Breast epithelium (tissue), 4 donors: ENCODE data around the gene IFITM10. TPM values are rescaled to one million over a fixed set of nuclear protein-coding genes. Genes with fewer than 3 reads are reported as not detected.
"Not testable (repeated sequence)": the region's sequence is repeated elsewhere in the genome, so short reads cannot be mapped to it uniquely, and the experiment has no call there.

Experiments
- DNase-seq, 2 donors: peaks; one replicate each; pipeline ENCODE4 v3.0.0-alpha.2; 2019; ENCODE audit warnings: low spot score in 2 of 2
- H3K27ac ChIP-seq, 2 donors: fragments of 200-600 bp; sonication (generic) in 1 of 2; one replicate each; pipeline ENCODE4 v1.5.1; 2016 to 2019; ENCODE audit warnings: mild to moderate bottlenecking in 1 of 2
- H3K27me3 ChIP-seq, 2 donors: fragments of 200-600 bp; sonication (generic) in 1 of 2; one replicate each; pipeline versions ENCODE4 v1.5.1 to v1.6.0; 2017 to 2019; ENCODE audit warnings: control low read depth in 1 of 2, mild to moderate bottlenecking in 1 of 2
- H3K36me3 ChIP-seq: fragments of 200-600 bp; one replicate; pipeline ENCODE4 v1.5.1; 2019
- H3K4me1 ChIP-seq, 2 donors: fragments of 200-600 bp; sonication (generic); one replicate each; pipeline ENCODE4 v1.5.1; 2016 to 2019; ENCODE audit warnings: control low read depth in 1 of 2
- H3K4me3 ChIP-seq, 3 donors: fragments of 200-600 bp; sonication (generic); 1 replicate in 2 of 3; 2 replicates in 1 of 3; pipeline ENCODE4 v1.5.1; 2016 to 2019; ENCODE audit warnings: mild to moderate bottlenecking in 3 of 3, moderate library complexity in 2 of 3
- H3K9me3 ChIP-seq, 2 donors: fragments of 200-600 bp; sonication (generic) in 1 of 2; one replicate each; pipeline ENCODE4 v1.5.1; 2016 to 2019; ENCODE audit warnings: control low read depth in 1 of 2
- POLR2A ChIP-seq: fragments of 450-650 bp; IDR thresholded peaks from one replicate; pipeline ENCODE4 v1.6.1; 2016; ENCODE audit warnings: antibody characterized with exemption, mild to moderate bottlenecking, moderate library complexity
- POLR2AphosphoS5 ChIP-seq, 3 donors: sonication (generic); formaldehyde crosslinking; IDR thresholded peaks; one replicate each; pipeline ENCODE4 v1.6.1; 2017; ENCODE audit warnings: antibody characterized with exemption in 3 of 3
- intact Hi-C: fragments of 100-400 bp; cut with DNase I; formaldehyde crosslinking; loops from one replicate; pipeline ENCODE4 v1.15.1; 2023; ENCODE audit warnings: low total_unique reads
- total RNA-seq, 3 donors: library from RNA; depleted of rRNA; stranded (reverse); fragments of >200 nt; gene quantifications; one replicate each; pipeline ENCODE4 v1.1.0, GENCODE V29; 2016
- TF ChIP-seq, protein P1 (sequence below), 3 donors: fragments of 450-650 bp; IDR thresholded peaks; one replicate each; pipeline ENCODE4 v1.5.1; 2016 to 2017; ENCODE audit warnings: antibody characterized with exemption in 3 of 3, mild to moderate bottlenecking in 3 of 3, moderate library complexity in 3 of 3

The IFITM10 gene
- total RNA-seq, 3 donors from 2014 or later = 0.33 to 14.0 (median 1.4) TPM

DNA sequence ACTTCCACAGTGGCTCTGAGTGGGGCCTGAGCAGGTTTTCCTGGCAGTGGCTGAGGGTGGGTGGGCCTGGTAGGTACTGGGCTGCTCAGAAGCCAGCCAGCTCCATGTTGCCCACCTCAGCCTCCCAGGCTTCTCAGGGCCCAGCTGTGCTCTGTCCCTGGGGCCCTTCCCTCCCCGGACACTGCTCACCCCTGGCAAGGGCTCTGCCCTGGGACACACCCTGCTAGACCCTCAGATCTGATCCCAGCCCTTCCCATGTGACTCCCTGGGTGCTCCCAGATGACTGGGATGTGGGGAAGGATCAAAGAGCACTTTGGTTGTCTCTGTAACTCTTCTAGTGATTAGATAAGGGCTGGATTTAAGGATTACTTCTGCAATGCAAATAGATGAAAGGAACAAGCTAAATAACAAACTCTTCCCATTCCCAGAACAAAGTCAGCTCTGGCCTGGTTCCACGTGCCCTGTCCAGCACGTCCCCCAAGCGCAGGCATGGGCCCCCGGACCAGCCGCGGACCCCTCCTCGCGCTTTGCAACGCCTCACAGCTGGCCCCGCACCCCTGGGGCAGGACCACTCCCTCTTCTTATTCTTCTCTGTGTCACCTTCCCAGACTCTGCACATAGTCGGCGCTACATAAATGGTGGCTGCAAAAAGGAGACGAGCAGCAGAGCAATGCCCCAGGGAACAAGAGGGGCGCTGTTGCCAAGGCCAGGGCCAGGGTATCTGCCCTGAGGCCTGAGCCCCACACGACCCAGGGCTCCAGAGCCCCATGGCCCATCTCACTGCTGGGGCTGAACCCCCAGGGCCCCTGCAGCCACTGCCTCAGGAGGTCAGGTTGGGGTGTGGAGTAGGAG is 59.1 kb downstream of the IFITM10 start:
- DNase-seq = no peak
- TF ChIP-seq, protein P1, sequence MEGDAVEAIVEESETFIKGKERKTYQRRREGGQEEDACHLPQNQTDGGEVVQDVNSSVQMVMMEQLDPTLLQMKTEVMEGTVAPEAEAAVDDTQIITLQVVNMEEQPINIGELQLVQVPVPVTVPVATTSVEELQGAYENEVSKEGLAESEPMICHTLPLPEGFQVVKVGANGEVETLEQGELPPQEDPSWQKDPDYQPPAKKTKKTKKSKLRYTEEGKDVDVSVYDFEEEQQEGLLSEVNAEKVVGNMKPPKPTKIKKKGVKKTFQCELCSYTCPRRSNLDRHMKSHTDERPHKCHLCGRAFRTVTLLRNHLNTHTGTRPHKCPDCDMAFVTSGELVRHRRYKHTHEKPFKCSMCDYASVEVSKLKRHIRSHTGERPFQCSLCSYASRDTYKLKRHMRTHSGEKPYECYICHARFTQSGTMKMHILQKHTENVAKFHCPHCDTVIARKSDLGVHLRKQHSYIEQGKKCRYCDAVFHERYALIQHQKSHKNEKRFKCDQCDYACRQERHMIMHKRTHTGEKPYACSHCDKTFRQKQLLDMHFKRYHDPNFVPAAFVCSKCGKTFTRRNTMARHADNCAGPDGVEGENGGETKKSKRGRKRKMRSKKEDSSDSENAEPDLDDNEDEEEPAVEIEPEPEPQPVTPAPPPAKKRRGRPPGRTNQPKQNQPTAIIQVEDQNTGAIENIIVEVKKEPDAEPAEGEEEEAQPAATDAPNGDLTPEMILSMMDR (IDR thresholded peaks at IDR 0.05) = no peak
- H3K9me3 ChIP-seq = no peaks in the 10 kb centered on the region
- no peaks in the 10 kb centered on the region for H3K36me3 ChIP-seq
- peaks cover 10 to 12% of the 10 kb centered on the region in 2 donors for H3K4me1 ChIP-seq
- intact Hi-C loops = loop anchor here (5.0 kb wide), 1 partner anchor 466 kb away; no protein-coding TSS in a partner anchor
- H3K27me3 ChIP-seq = peaks cover 0 to 20% of the 10 kb centered on the region in 2 donors
- no peak overlapping the region for H3K27ac ChIP-seq
- H3K4me3 ChIP-seq = no peak overlapping the region

DNA sequence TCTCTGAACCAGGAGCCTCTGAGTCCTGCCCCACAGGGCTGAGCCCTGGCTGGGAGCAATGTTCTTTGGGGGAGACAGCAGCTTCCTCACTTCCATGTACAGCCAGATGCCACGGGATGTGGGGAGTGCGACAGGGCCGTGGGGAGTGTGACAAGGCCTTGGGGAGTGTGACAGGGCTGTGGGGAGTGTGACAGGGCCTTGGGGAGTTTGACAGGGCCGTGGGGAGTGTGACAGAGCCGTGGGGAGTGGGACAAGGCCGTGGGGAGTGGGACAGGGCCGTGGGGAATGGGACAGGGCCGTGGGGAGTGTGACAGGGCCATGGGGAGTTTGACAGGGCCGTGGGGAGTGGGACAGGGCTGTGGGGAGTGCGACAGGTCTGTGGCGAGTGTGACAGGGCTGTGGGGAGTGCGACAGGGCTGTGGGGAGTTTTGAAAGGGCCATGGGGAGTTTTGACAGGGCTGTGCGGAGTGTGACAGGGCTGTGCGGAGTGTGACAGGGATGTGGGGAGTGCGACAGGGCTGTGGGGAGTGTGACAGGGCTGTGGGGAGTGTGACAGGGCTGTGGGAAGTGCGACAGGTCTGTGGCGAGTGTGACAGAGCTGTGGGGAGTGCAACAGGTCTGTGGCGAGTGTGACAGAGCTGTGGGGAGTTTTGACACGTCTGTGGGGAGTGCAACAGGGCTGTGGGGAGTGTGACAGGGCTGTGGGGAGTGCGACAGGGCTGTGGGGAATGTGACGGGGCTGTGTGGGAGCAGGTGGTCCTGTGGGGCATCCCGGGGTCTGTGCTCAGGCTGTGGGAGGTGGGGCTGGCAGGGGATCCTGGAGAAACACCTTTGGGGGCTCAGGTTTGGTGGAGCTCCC is 60.0 kb downstream of the IFITM10 start:
- Histone ChIP-seq H3K4me1 (peaks cover 10 to 12% of the 10 kb centered on the region in 2 donors), H3K36me3 (no peaks in the 10 kb centered on the region), H3K27ac (no peak overlapping the region), H3K4me3 (no peak overlapping the region), H3K27me3 (peaks cover 0 to 20% of the 10 kb centered on the region in 2 donors), H3K9me3 (no peaks in the 10 kb centered on the region)
- no peak for DNase-seq
- intact Hi-C loops = loop anchor here (5.0 kb wide), 1 partner anchor 467 kb away; no protein-coding TSS in a partner anchor
- TF ChIP-seq, protein P1 (IDR thresholded peaks at IDR 0.05) = no peak
- TF ChIP-seq POLR2A (no peak), POLR2AphosphoS5 (IDR thresholded peaks at IDR 0.05) (no peak)

DNA sequence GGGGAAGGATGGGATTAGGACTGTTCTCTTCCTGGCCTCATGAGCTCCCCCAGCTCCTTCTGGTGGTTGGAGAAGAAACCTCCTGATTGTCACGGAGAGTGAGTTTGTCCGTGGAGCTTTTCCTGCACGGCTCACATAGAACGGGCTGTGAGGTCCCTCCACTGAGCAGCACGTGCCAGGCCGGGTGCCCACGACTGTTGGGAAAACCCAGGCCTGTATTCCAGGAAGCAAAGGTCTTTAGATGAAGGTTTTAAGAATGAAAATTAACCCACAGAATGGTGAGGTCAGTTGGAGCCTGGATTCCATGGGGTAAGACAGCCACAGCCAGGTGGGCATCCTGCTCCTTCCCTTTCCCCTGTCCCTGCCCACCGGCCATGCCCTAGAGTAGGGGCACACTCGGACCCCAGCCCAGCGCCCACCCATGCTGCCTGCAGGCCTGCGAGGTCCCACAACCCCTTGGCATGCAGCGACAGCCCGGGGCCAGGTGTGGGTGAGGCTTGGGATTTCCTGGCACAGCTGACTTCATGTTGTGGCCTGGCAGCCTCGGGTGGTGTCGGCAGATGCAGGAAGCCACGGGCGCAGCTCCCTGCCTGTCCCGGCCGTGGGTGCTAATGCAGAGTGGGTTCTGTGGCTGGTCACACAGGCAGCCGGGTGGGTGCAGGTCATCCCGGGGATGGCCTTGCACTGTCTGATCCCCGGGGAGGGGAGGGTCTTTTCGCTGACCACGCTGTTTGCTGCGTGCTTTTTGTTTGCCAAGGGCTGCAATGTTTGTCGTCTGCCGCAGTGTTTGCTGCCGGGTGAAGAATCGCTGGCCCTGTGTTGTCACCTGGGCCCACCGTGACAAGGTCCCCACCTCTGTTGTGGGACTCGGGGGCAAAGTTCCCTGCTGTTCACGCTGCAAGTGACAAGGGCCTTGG is 60.9 kb downstream of the IFITM10 start:
- not testable (repeated sequence) for H3K36me3 ChIP-seq, H3K4me3 ChIP-seq, H3K27ac ChIP-seq, DNase-seq, H3K9me3 ChIP-seq
- peaks cover 10 to 12% of the 10 kb centered on the region in 2 donors for H3K4me1 ChIP-seq
- intact Hi-C loops = loop anchor here (5.0 kb wide), 1 partner anchor 468 kb away; no protein-coding TSS in a partner anchor
- H3K27me3 ChIP-seq = peaks cover 0 to 20% of the 10 kb centered on the region in 2 donors

DNA sequence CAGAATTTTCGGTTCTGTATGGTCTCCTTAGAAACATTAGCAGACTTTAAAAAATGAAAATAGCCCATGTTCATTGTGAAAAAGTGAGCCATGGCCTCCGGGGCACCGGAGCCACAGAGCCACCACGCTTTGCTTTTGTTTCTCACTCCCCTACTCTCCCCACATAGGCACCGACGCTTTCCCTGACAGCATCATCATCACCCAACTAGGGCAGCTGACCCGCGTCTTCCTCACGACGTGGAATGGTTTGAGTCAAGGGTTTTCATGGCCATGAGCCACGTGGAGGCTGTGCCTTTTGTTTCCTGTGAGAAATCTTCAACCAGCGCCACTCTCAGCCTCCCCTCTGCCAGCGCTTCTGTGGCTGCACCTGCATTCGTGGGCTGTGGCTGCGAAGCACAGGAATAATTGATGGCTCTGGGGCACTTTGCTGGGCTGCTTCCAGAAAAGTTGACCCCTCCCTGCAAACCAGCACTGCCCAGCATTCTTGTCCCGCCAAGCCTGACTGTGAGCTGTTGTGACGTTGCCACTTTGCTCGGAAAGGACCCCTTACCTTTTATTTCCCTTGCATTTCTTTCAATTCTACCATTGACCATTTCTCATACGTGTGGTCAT is 62.0 kb downstream of the IFITM10 start:
- peaks cover 0 to 20% of the 10 kb centered on the region in 2 donors for H3K27me3 ChIP-seq
- H3K36me3 ChIP-seq, H3K4me1 ChIP-seq, H3K27ac ChIP-seq, DNase-seq, H3K9me3 ChIP-seq, H3K4me3 ChIP-seq, intact Hi-C loops: not testable (repeated sequence)

DNA sequence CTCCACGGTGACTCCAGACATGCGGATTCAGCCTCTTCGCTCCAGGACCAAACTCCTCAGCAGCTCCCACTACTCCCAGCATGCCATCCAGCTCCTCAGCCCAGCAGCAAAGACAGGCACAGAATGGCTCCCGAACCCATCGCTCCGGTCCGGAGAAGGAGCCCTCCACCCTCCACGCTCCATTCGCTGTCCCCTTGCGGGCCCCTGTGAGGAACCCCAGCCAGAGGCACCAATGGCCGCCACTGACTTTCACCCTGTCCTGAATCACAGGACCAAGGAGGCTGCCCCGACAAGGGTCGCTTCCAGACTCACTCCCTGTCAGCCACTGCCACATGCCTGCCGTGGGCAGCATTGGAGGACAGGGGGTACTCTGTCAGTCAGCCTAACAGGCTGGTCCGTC is 64.2 kb downstream of the IFITM10 start:
- DNase-seq, H3K36me3 ChIP-seq: not testable (repeated sequence)

DNA sequence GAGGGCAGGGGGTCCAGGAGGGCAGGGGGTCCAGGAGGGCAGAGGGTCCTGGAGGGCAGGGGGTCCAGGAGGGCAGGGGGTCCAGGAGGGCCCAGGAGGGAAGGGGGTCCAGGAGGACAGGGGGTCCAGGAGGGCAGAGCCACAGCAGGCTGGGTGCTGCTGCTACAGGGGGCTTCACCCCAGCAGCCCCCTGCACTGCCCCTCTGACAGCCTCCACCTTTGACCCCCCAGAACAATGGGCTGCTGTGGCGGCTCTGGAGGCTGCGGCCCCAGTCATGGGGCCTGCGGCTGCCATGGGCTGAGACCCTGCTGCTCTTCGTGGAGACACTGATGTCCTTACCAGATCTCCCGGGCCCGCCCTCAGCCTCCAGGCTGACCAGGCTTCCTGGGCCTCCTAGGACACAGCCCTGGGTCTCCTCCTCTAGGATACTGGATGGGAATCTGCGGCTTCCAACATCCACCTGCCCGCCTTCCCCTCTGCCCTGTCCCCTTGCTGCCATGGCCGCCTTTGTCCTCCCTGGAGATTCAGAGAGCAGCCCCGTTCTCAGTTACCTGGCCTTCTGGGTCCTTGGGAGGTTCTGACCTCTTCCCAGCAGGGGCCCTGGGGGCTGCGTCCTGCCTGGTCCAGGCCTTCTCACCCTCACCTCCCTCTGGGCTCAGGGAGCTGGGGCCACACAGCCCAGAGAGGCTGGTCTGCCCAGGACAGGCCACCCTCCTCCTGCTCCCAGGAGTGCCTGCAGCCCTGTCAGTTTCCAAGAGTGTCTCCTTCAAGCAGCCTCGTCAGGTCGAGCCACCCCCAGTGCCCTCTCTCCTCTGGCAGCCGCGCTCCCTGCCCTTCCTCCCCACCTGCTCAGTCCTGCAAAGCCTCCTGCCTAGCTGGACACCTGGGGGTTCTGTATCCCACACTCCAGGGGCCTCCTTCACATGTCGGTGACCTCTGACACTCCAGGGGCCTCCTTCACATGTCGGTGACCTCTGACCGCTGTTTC is 65.2 kb downstream of the IFITM10 start:
- intact Hi-C loops, H3K4me3 ChIP-seq, H3K36me3 ChIP-seq, H3K27ac ChIP-seq, H3K27me3 ChIP-seq, H3K9me3 ChIP-seq, H3K4me1 ChIP-seq, DNase-seq: not testable (repeated sequence)

More for the DNA sequence above, 64.2 kb downstream of the IFITM10 start:
- H3K4me1 ChIP-seq, intact Hi-C loops, H3K9me3 ChIP-seq, H3K27me3 ChIP-seq, H3K4me3 ChIP-seq, H3K27ac ChIP-seq: not testable (repeated sequence)

DNA sequence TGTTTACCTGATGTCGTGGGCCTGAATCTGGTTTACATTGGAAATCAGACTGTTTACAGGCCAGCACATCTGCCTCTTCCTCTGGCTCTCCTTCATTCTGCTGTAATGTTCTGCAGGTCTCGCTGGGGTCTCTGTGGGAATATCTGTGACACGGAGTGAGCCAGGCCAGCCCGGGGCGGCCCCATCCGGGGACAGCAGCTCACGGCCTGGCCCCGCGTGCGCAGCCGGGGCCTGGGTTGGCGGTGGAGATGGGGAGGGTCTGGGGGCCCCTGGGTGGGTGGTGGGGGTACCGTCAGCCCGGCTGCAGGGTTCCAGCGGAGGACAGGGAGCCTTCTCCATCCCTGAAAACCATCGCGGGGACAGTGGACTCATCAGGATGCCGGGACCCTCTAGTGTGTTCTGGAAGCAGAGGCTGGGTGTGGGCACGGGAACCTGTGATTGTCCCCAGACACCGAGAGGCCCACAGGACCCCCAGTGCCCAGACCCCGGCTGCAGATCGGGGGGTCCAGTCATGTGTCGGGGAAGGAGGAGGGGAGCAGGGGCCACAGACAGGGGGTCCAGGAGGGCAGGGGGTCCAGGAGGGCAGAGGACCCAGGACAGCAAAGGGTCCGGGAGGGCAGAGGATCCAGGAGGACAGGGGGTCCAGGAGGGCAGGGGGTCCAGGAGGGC is 66.4 kb downstream of the IFITM10 start:
- H3K9me3 ChIP-seq, H3K4me1 ChIP-seq, intact Hi-C loops, H3K4me3 ChIP-seq, H3K27ac ChIP-seq, H3K36me3 ChIP-seq, H3K27me3 ChIP-seq, DNase-seq: not testable (repeated sequence)

DNA sequence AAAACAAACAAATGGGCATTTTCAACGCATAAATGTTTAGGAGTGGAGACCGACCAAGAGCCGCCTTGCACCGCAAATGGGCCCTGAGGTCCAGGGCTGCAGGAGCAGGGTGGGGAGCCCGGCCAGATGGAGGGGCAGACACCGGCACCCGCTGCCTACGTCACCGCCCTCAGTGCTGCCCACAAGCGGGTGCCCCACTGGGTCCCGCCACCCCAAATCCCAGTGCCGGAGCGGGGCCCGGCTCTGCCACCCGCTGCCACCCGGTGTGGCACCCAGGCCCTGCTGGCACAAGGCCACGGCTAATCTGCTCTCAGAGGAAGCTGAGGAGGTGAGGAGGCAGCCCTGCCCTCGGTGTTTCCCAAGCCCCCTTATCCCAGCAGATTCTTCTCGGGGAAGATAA is 67.2 kb downstream of the IFITM10 start:
- intact Hi-C loops = not testable (repeated sequence)
- DNase-seq = peak in 1 of 2 donors; percentile 5

More for the DNA sequence above, 67.2 kb downstream of the IFITM10 start:
- H3K9me3 ChIP-seq, H3K27me3 ChIP-seq, H3K4me3 ChIP-seq, H3K27ac ChIP-seq, H3K36me3 ChIP-seq, H3K4me1 ChIP-seq: not testable (repeated sequence)
